GM18861 (cell line): ENCODE measurements around the gene PDGFC.
"Not testable (repeated sequence)": the region's sequence is repeated elsewhere in the genome, so short reads cannot be mapped to it uniquely, and the experiment has no call there.

Experiments
- ATAC-seq: cut with Tn5 transposase; IDR thresholded peaks from one replicate; pipeline ENCODE4 v1.9.1; 2021; ENCODE audit not compliant: unreplicated experiment

The PDGFC gene

GRCh38 chr4:156915221-156915620, 56.4 kb downstream of the PDGFC start:
- ATAC-seq: no peak

- ATAC-seq: no peak
These were observed 58.4 kb downstream of the PDGFC start for GRCh38 chr4:156913234-156913633.

GRCh38 chr4:156909010-156909409, 62.6 kb downstream of the PDGFC start:
- ATAC-seq: no peak

DNA sequence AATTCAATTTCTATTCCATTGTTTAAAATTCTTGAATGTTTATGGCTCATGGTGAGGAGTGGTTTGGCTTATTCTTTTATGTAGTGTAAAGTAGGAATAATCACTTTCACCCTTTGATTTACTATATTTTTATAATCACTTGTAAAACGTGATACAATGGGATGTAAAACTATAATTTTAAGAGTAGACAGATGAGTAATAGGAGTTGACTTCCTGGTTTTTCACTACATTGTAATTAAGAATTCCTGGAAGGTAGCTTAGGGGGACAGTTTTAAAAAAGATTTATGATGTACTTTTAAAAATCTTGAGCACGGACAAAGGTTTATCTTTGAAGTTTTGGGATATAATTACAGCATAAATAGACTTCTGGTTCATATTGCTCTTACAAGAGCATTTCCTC, 65.3 kb downstream of the PDGFC start:
- ATAC-seq: no peak

GRCh38 chr4:156901871-156902270, 69.7 kb downstream of the PDGFC start:
- no peak for ATAC-seq

GRCh38 chr4:156898373-156899117, 73.1 kb downstream of the PDGFC start:
- no peak for ATAC-seq

- ATAC-seq: no peak
These were observed 75.1 kb downstream of the PDGFC start for GRCh38 chr4:156896527-156896926.

- no peak for ATAC-seq
These were observed 77.4 kb downstream of the PDGFC start for GRCh38 chr4:156894234-156894633.

GRCh38 chr4:156892805-156893204, 78.8 kb downstream of the PDGFC start:
- no peak for ATAC-seq

GRCh38 chr4:156889616-156890594, 81.7 kb downstream of the PDGFC start:
- ATAC-seq: no peak

- ATAC-seq: no peak
These were observed 82.8 kb downstream of the PDGFC start for GRCh38 chr4:156888762-156889161.

DNA sequence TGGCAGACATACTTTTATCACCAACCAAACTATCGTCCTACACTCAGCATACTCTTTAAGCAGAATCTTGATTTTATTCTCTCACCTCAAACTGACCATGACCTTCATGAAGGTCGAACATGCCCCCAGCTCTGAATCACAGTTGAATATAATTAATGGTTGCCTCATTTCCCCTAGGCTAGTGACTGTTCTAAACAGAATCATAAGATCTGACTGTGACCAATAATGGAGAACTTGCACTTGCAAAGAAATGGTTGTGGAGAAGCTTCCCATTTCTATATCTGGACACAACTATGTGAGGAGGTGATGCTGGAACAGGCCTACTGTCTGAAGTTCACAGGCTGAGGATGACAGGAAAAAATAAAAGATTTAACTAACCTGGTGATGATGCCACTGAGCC, 85.1 kb downstream of the PDGFC start:
- ATAC-seq: no peak

GRCh38 chr4:156885374-156885773, 86.2 kb downstream of the PDGFC start:
- no peak for ATAC-seq

DNA sequence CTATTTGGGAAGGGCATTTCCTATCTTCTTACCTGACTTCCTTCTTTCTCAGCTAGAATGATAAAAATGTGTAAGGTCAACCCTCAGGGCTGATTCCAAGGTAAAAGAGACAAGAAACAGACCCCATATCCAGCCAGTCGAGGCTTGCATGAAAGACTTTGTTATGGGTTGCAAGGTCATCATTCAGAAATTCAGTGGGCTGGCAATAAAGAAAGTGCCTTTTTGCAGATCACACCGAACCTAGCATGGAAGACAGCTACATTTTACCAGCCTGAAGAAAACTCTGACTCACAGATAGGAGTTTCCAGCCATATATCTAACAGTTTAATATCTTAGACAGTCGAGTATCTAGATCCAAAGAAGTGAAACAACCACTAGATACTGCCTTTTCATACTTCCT, 87.4 kb downstream of the PDGFC start:
- no peak for ATAC-seq

DNA sequence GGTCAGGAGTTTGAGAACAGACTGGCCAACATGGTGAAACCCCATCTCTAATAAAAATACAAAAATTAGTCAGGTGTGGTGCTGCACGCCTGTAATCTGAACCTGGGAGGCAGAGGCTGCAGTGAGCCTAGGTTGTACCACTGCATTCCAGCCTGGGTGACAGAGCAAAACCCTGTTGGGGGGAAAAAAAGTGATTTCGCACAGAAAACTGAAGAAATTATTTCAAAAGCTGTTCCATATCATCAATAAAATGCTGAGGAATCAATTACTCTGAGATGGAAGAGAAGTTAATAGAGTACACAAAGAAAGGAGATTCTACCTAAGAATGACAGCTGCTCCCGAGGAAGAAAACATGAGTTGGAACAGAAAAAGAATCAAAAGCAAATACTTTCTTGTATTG, 95.9 kb downstream of the PDGFC start:
- no peak for ATAC-seq

DNA sequence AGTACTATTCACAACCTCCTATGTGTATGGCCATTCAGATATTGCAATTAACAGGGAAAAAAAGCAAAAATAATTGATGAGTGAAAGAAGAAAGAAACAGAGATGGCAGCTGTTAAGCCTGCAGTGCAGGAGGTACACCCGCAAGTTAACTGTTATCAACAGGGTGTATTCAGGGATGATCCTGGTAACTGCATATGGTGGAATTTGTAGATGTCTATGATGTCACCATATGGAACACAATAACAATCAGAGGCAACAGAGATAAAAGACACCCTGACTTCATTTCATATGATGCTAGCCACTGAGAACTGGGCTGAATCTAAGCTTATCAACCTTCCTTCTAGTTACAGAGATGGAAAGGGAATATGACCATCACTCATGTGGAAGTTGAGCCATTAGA, 96.5 kb downstream of the PDGFC start:
- ATAC-seq: no peak

GRCh38 chr4:156873799-156874198, 97.8 kb downstream of the PDGFC start:
- ATAC-seq: no peak

DNA sequence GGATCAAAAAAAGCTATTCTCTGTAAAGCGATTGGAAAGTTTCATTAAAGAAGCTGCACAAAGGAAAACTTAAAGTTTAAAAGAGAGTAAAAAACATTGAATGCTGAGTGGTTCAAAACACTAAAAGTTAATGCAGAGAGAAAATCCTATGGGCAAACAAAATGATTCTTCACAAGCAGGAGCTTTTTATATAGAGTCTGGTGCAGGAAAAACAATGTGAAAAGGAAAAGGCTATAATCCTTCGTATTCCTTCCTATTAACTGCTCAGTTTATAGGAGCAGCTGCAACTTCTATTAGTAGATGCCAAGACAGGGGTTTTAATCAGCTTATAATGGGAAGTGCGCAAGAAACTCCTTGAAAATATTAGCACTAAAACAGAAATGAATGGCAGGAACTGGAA, 100.7 kb downstream of the PDGFC start:
- ATAC-seq: no peak

- ATAC-seq: no peak
These were observed 101.5 kb downstream of the PDGFC start for GRCh38 chr4:156870131-156870530.

- not testable (repeated sequence) for ATAC-seq
These were observed 105.5 kb downstream of the PDGFC start for GRCh38 chr4:156866088-156866487.

- no peak for ATAC-seq
These were observed 106.1 kb downstream of the PDGFC start for GRCh38 chr4:156865451-156865850.

GRCh38 chr4:156858071-156858470, 113.5 kb downstream of the PDGFC start:
- no peak for ATAC-seq
